ENCODE measurements around the gene CSTPP1. TPM values are rescaled to one million over a fixed set of nuclear protein-coding genes. Genes with fewer than 3 reads are reported as not detected.
A peak's percentile ranks its signal among the peaks of the same experiment; 100 is the strongest.

Gene CSTPP1
- total RNA-seq, 1 donor from 2014 or later, result 32.7 TPM

DNA sequence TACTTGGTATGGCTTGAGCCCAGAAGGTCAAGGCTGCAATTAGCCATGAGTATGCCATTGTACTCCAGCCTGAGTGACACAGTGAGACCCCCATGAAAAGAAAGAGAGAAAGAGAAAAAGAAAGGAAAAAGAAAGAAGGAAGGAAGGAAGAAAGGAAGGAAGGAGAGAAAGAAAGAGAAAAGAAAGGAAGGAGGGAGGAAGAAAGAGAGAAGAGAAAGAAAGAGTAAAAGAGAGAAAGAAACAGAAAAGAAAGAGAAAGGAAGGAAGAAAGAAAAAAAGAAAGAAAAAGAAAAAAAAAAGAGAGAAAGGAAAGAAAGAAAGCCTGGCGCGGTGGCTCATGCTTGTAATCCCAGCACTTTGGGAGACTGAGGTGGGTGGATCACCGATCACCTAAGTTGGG lies 77.5 kb downstream of the CSTPP1 start:
- no peak overlapping the region for H3K27ac ChIP-seq
- H3K27me3 ChIP-seq, result no peaks in the 10 kb centered on the region
- Mint-ChIP-seq H3K36me3 (peaks cover 33% of the 10 kb centered on the region), H3K4me3 (no peak overlapping the region), H3K4me1 (peaks cover 11% of the 10 kb centered on the region), H3K27me3 (ENCODE audit: insufficient read depth, low read depth) (peaks cover 5% of the 10 kb centered on the region), H3K27ac (no peak overlapping the region), H3K9me3 (peaks cover 14% of the 10 kb centered on the region)
- no peak overlapping the region for H3K4me3 ChIP-seq
- no peaks in the 10 kb centered on the region for H3K79me2 ChIP-seq (ENCODE audit: low read depth)
- peaks cover 3% of the 10 kb centered on the region for H4K20me1 ChIP-seq (ENCODE audit: low read depth)
- H3K9ac ChIP-seq, result no peak overlapping the region
- peaks cover 6% of the 10 kb centered on the region for H3F3A ChIP-seq (ENCODE audit: low read depth)
- no peak overlapping the region for H3K4me2 ChIP-seq
- no peaks in the 10 kb centered on the region for H3K9me3 ChIP-seq (ENCODE audit: low read depth)
- no peak overlapping the region for H2AFZ ChIP-seq (replicated peaks)
- H3K4me1 ChIP-seq, result peaks cover 9% of the 10 kb centered on the region
- DNase-seq (ENCODE audit: low spot score), result no peak
- H3K36me3 ChIP-seq, result no peaks in the 10 kb centered on the region
- TF ChIP-seq EZH2 (IDR thresholded peaks at IDR 0.05), result no peak
- TF ChIP-seq, protein P1, sequence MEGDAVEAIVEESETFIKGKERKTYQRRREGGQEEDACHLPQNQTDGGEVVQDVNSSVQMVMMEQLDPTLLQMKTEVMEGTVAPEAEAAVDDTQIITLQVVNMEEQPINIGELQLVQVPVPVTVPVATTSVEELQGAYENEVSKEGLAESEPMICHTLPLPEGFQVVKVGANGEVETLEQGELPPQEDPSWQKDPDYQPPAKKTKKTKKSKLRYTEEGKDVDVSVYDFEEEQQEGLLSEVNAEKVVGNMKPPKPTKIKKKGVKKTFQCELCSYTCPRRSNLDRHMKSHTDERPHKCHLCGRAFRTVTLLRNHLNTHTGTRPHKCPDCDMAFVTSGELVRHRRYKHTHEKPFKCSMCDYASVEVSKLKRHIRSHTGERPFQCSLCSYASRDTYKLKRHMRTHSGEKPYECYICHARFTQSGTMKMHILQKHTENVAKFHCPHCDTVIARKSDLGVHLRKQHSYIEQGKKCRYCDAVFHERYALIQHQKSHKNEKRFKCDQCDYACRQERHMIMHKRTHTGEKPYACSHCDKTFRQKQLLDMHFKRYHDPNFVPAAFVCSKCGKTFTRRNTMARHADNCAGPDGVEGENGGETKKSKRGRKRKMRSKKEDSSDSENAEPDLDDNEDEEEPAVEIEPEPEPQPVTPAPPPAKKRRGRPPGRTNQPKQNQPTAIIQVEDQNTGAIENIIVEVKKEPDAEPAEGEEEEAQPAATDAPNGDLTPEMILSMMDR (IDR thresholded peaks at IDR 0.05), result no peak
- no peak for TF ChIP-seq EZH2phosphoT487 (IDR thresholded peaks at IDR 0.05)

DNA sequence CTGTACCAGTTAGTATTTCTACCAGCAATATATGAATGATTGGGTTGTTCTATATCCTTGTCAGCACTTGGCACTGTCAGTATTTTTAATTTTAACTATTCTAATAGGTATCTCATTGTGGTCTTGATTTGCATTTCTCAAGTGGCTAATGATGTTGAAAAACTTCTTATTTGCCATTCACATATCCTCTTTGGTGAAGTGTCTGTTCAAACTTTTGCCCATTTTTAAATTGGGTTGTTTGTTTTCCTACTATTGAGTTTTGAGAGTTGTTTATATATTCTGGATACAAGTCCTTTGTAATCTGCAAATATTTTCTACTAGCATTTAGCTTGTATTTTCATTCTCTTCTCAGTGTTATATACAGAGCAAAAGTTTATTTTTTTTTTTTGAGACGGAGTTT lies 82.1 kb downstream of the CSTPP1 start:
- H3F3A ChIP-seq (ENCODE audit: low read depth), result peaks cover 39% of the 10 kb centered on the region
- peaks cover 17% of the 10 kb centered on the region for H3K9me3 Mint-ChIP-seq
- no peak overlapping the region for H3K27ac ChIP-seq
- no peaks in the 10 kb centered on the region for H3K9me3 ChIP-seq (ENCODE audit: low read depth)
- no peak for DNase-seq (ENCODE audit: low spot score)
- H3K4me2 ChIP-seq, result no peak overlapping the region
- H3K4me1 Mint-ChIP-seq, result peaks cover 38% of the 10 kb centered on the region
- H3K4me1 ChIP-seq, result peaks cover 27% of the 10 kb centered on the region
- H3K27me3 Mint-ChIP-seq (ENCODE audit: insufficient read depth, low read depth), result peaks cover 10% of the 10 kb centered on the region
- TF ChIP-seq EZH2phosphoT487 (IDR thresholded peaks at IDR 0.05) (no peak), EZH2 (IDR thresholded peaks at IDR 0.05) (no peak)
- TF ChIP-seq, protein P1 (IDR thresholded peaks at IDR 0.05), result no peak
- peaks cover 18% of the 10 kb centered on the region for H3K36me3 Mint-ChIP-seq
- no peaks in the 10 kb centered on the region for H3K27me3 ChIP-seq
- H3K79me2 ChIP-seq (ENCODE audit: low read depth), result no peaks in the 10 kb centered on the region
- no peak overlapping the region for H3K9ac ChIP-seq
- no peak overlapping the region for H3K4me3 Mint-ChIP-seq
- H3K27ac Mint-ChIP-seq, result no peak overlapping the region
- H3K36me3 ChIP-seq, result no peaks in the 10 kb centered on the region
- H2AFZ ChIP-seq (replicated peaks), result no peak overlapping the region
- peaks cover 8% of the 10 kb centered on the region for H4K20me1 ChIP-seq (ENCODE audit: low read depth)
- H3K4me3 ChIP-seq, result no peak overlapping the region

DNA sequence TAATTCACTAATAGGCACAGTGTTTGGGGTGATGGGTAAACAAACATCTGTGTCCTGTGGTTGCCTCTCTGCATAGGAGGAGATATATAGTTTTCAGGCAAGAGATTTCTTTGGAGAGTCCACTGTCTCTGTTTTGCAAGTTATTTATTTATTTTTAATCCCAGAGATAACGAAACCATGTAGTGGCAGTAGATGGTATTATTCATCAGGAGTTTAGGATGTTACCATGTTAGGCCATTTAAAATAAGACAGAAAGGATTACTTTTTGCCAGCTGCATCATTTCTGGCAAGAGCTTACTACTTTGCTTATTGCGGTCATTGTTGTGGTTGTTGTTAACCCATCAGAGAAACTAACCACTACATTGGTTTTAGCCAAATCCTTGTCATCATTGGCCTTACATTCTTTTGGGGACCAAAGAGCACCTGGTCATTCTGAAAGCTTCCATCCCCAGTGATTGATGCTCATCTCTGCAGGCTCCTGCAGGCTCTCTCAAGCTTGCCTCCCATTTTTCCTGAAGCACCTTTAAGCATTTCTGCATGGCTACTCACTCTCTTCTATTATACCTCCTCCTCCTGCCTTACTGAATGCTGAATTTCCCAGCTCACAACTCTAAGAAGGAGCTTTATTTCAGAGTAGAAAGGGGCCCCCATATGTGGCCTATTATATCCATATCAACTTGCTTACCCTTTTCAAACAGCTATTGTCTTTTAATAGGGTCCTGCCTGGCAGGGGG lies 84.4 kb downstream of the CSTPP1 start:
- peak; percentile 74 for DNase-seq (ENCODE audit: low spot score)
- peak overlapping the region; percentile 63 for H3K4me2 ChIP-seq
- peaks cover 19% of the 10 kb centered on the region for H3K36me3 Mint-ChIP-seq

More for the DNA sequence above, 84.4 kb downstream of the CSTPP1 start:
- H3K36me3 ChIP-seq, result no peaks in the 10 kb centered on the region
- peaks cover 8% of the 10 kb centered on the region for H4K20me1 ChIP-seq (ENCODE audit: low read depth)
- Mint-ChIP-seq H3K4me3 (peak overlapping the region; percentile 23), H3K9me3 (peaks cover 14% of the 10 kb centered on the region), H3K27me3 (ENCODE audit: insufficient read depth, low read depth) (peaks cover 10% of the 10 kb centered on the region), H3K27ac (peak overlapping the region; percentile 90), H3K4me1 (peaks cover 50% of the 10 kb centered on the region)
- TF ChIP-seq, protein P1 (IDR thresholded peaks at IDR 0.05), result no peak
- TF ChIP-seq EZH2 (IDR thresholded peaks at IDR 0.05) (no peak), EZH2phosphoT487 (IDR thresholded peaks at IDR 0.05) (peak; percentile 97)
- H3K79me2 ChIP-seq (ENCODE audit: low read depth), result no peaks in the 10 kb centered on the region
- peak overlapping the region; percentile 5 for H3K4me3 ChIP-seq
- H3K9me3 ChIP-seq (ENCODE audit: low read depth), result no peaks in the 10 kb centered on the region
- peaks cover 48% of the 10 kb centered on the region for H3F3A ChIP-seq (ENCODE audit: low read depth)
- peaks cover 32% of the 10 kb centered on the region for H3K4me1 ChIP-seq
- no peaks in the 10 kb centered on the region for H3K27me3 ChIP-seq
- H3K27ac ChIP-seq, result peak overlapping the region; percentile 69
- H3K9ac ChIP-seq, result no peak overlapping the region
- no peak overlapping the region for H2AFZ ChIP-seq (replicated peaks)
